IMR-90 (cell line): ENCODE measurements around the gene DSCAM. TPM values are rescaled to one million over a fixed set of nuclear protein-coding genes. Genes with fewer than 3 reads are reported as not detected.

Source experiments
- ATAC-seq: fragments of 200-7000 bp; cut with Tn5 transposase; 2 replicates; pipeline ENCODE4 v1.9.1; 2020; ENCODE audit warnings: low read depth, mild to moderate bottlenecking, moderate library complexity
- BruUV-seq: library from RNA; stranded (reverse); fragments of 400-500 nt; replicated peaks from 2 replicates; lab custom pipeline; 2021; lab: Mats Ljungman, UMichigan
- CTCF ChIA-PET: fragments of 300-600 bp; formaldehyde crosslinking; extraction: SDS; loops from one replicate; lab custom pipeline; 2021; ENCODE audit warnings: antibody characterized with exemption; lab: Yijun Ruan, JAX
- POLR2A ChIA-PET: fragments of 300-600 bp; sonication (Branson Sonifier 250); formaldehyde crosslinking; loops from one replicate; lab custom pipeline; 2022; ENCODE audit warnings: antibody characterized with exemption; ENCODE audit not compliant: unreplicated experiment; lab: Charles Lee
- DNase-seq: peaks from one replicate; pipeline ENCODE4 v3.0.0; 2013
- H2AFZ ChIP-seq: replicated peaks from 2 replicates; pipeline ENCODE3; 2013; ENCODE audit warnings: low read length, mild to moderate bottlenecking; ENCODE audit not compliant: poor library complexity
- H2AK5ac ChIP-seq: 2 replicates; pipeline ENCODE4 v1.6.1; 2013; ENCODE audit warnings: low read depth, low read length, inconsistent platforms
- H2AK9ac ChIP-seq: replicated peaks from 2 replicates; pipeline ENCODE3; 2013; ENCODE audit warnings: mild to moderate bottlenecking, low read depth, low read length, moderate library complexity; ENCODE audit not compliant: poor library complexity
- H2BK120ac ChIP-seq: 2 replicates; pipeline ENCODE4 v1.6.1; 2013; ENCODE audit warnings: low read depth, low read length, inconsistent platforms
- H2BK15ac ChIP-seq: 3 replicates; pipeline ENCODE4 v1.6.1; 2013; ENCODE audit warnings: low read depth, low read length, inconsistent platforms
- H2BK20ac ChIP-seq: 2 replicates; pipeline ENCODE4 v1.6.1; 2013; ENCODE audit warnings: low read depth, mild to moderate bottlenecking, inconsistent platforms, low read length, moderate library complexity
- H2BK5ac ChIP-seq: 2 replicates; pipeline ENCODE4 v1.6.1; 2013; ENCODE audit warnings: mild to moderate bottlenecking, low read depth, low read length, inconsistent platforms; ENCODE audit not compliant: poor library complexity, severe bottlenecking
- H3K14ac ChIP-seq: replicated peaks from 2 replicates; pipeline ENCODE4 v1.6.1; 2013; ENCODE audit warnings: low read depth, low read length, inconsistent platforms
- H3K18ac ChIP-seq: 2 replicates; pipeline ENCODE4 v1.6.1; 2013; ENCODE audit warnings: low read depth, low read length, control low read depth
- H3K23ac ChIP-seq: 2 replicates; pipeline ENCODE4 v1.6.1; 2013; ENCODE audit warnings: low read depth, low read length, inconsistent platforms
- H3K27ac ChIP-seq: 2 replicates; pipeline ENCODE4 v1.5.1; 2013; ENCODE audit warnings: mild to moderate bottlenecking, control low read depth, low read length; ENCODE audit not compliant: insufficient read depth
- H3K27me3 ChIP-seq: 2 replicates; pipeline ENCODE4 v1.6.1; 2013; ENCODE audit warnings: low read length; ENCODE audit not compliant: control insufficient read depth, insufficient read depth
- H3K36me3 ChIP-seq: 2 replicates; pipeline ENCODE4 v1.6.1; 2013; ENCODE audit warnings: low read length, mixed read lengths; ENCODE audit not compliant: control insufficient read depth, insufficient read depth
- H3K4ac ChIP-seq: 2 replicates; pipeline ENCODE4 v1.6.1; 2013; ENCODE audit warnings: low read depth, low read length, inconsistent platforms
- H3K4me1 ChIP-seq: 2 replicates; pipeline ENCODE4 v1.6.1; 2013; ENCODE audit warnings: low read length, mixed read lengths; ENCODE audit not compliant: control insufficient read depth, insufficient read depth
- H3K4me2 ChIP-seq: 2 replicates; pipeline ENCODE4 v1.6.1; 2013; ENCODE audit warnings: low read depth, mild to moderate bottlenecking, control low read depth, low read length, moderate library complexity
- H3K4me3 ChIP-seq: 2 replicates; pipeline ENCODE4 v1.5.1; 2013; ENCODE audit warnings: low read depth, mild to moderate bottlenecking, control low read depth, low read length, moderate library complexity; ENCODE audit not compliant: insufficient read depth
- H3K56ac ChIP-seq: 2 replicates; pipeline ENCODE4 v1.6.1; 2013; ENCODE audit warnings: low read length, inconsistent platforms; ENCODE audit not compliant: insufficient read depth; ENCODE audit errors: extremely low read depth
- H3K79me1 ChIP-seq, 2 experiments: 2 replicates each; pipeline ENCODE4 v1.6.1; 2013; ENCODE audit warnings: low read length in 2 of 2, inconsistent platforms in 1 of 2, low read depth in 1 of 2
- H3K9ac ChIP-seq: 2 replicates; pipeline ENCODE4 v1.6.1; 2013; ENCODE audit warnings: low read depth, low read length, control low read depth
- H3K9me1 ChIP-seq: 2 replicates; pipeline ENCODE4 v1.6.1; 2013; ENCODE audit warnings: low read length, inconsistent platforms; ENCODE audit not compliant: insufficient read depth
- H3K9me3 ChIP-seq: 2 replicates; pipeline ENCODE4 v1.6.1; 2013; ENCODE audit warnings: low read length; ENCODE audit not compliant: control insufficient read depth, insufficient read depth
- H4K20me1 ChIP-seq: 2 replicates; pipeline ENCODE4 v1.6.1; 2013; ENCODE audit warnings: low read length, inconsistent platforms; ENCODE audit not compliant: insufficient read depth
- H4K5ac ChIP-seq: 2 replicates; pipeline ENCODE4 v1.6.1; 2013; ENCODE audit warnings: mild to moderate bottlenecking, low read depth, low read length, control low read depth
- H4K8ac ChIP-seq, 2 experiments: 2 replicates each; pipeline ENCODE4 v1.6.1; 2013; ENCODE audit warnings: low read depth in 2 of 2, low read length in 2 of 2, control low read depth in 1 of 2, inconsistent platforms in 1 of 2
- H4K91ac ChIP-seq: 2 replicates; pipeline ENCODE4 v1.6.1; 2013; ENCODE audit warnings: low read depth, low read length, inconsistent platforms; ENCODE audit not compliant: insufficient read depth
- BHLHE40 ChIP-seq: fragments of 150-350 bp; IDR thresholded peaks from 2 replicates; pipeline ENCODE4 v1.6.1; 2016; ENCODE audit warnings: mild to moderate bottlenecking, low read depth, low read length
- CEBPB ChIP-seq: IDR thresholded peaks from 2 replicates; pipeline ENCODE4 v1.6.1; 2012; ENCODE audit warnings: low read depth, low read length, improper control_type of control experiment
- CHD1 ChIP-seq: IDR thresholded peaks from 2 replicates; pipeline ENCODE4 v1.6.1; 2012; ENCODE audit warnings: low read depth, low read length, improper control_type of control experiment
- CTCF ChIP-seq: conservative IDR thresholded peaks from 2 replicates; pipeline ENCODE4 v1.5.1; 2012; ENCODE audit warnings: mild to moderate bottlenecking, low read depth, low read length, improper control_type of control experiment
- ELK1 ChIP-seq: fragments of 150-350 bp; IDR thresholded peaks from 2 replicates; pipeline ENCODE4 v1.6.1; 2016; ENCODE audit warnings: low read depth, mild to moderate bottlenecking, low read length, moderate library complexity, borderline replicate concordance
- FOS ChIP-seq: fragments of 150-350 bp; IDR thresholded peaks from 2 replicates; pipeline ENCODE4 v1.6.1; 2016; ENCODE audit warnings: low read depth, low read length
- MAFK ChIP-seq: IDR thresholded peaks from 2 replicates; pipeline ENCODE4 v1.6.1; 2012; ENCODE audit warnings: low read depth, low read length, improper control_type of control experiment
- MAZ ChIP-seq: IDR thresholded peaks from 2 replicates; pipeline ENCODE4 v1.6.1; 2012; ENCODE audit warnings: low read depth, mild to moderate bottlenecking, low read length, improper control_type of control experiment, moderate library complexity, borderline replicate concordance
- MXI1 ChIP-seq: IDR thresholded peaks from 2 replicates; pipeline ENCODE4 v1.6.1; 2012; ENCODE audit warnings: low read depth, mild to moderate bottlenecking, low read length, moderate library complexity, borderline replicate concordance
- NFE2L2 ChIP-seq: fragments of 150-350 bp; IDR thresholded peaks from 2 replicates; pipeline ENCODE4 v1.6.1; 2016; ENCODE audit warnings: low read depth, mild to moderate bottlenecking, low read length
- POLR2A ChIP-seq: IDR thresholded peaks from 2 replicates; pipeline ENCODE4 v1.6.1; 2012; ENCODE audit warnings: mild to moderate bottlenecking, low read depth, low read length
- RAD21 ChIP-seq: IDR thresholded peaks from 2 replicates; pipeline ENCODE4 v1.6.1; 2012; ENCODE audit warnings: low read length, improper control_type of control experiment
- RCOR1 ChIP-seq: IDR thresholded peaks from 2 replicates; pipeline ENCODE4 v1.6.1; 2012; ENCODE audit warnings: mild to moderate bottlenecking, low read length, improper control_type of control experiment; ENCODE audit not compliant: insufficient replicate concordance
- RFX5 ChIP-seq: IDR thresholded peaks from 2 replicates; pipeline ENCODE4 v1.8.0; 2012; ENCODE audit warnings: low read depth, mild to moderate bottlenecking, low read length, moderate library complexity
- SMC3 ChIP-seq: fragments of 150-350 bp; IDR thresholded peaks from 2 replicates; pipeline ENCODE4 v1.6.1; 2016; ENCODE audit warnings: low read depth, mild to moderate bottlenecking, antibody characterized with exemption, low read length, moderate library complexity
- USF2 ChIP-seq: fragments of 150-350 bp; IDR thresholded peaks from 2 replicates; pipeline ENCODE4 v1.6.1; 2017; ENCODE audit warnings: mild to moderate bottlenecking, antibody characterized with exemption, low read length, low read depth
- WGBS, 2 experiments: methylation state at CpG; one replicate each; pipeline versions ENCODE4 v1.1.5 to v1.1.7; 2013; ENCODE audit warnings: missing lambda C conversion rate in 2 of 2; ENCODE audit not compliant: insufficient read length in 1 of 2; ENCODE audit errors: extremely low coverage in 2 of 2; 5-methylcytosine and 5-hydroxymethylcytosine counted together
- dilution Hi-C: fragments of 300-500 bp; cut with HindIII; formaldehyde crosslinking; loops from one replicate; pipeline ENCODE4 v1.14.3; 2018; ENCODE audit warnings: low sequenced_read_pairs; ENCODE audit not compliant: unreplicated experiment
- in situ Hi-C: fragments of 300-500 bp; cut with MboI; formaldehyde crosslinking; loops from 3 replicates; pipeline ENCODE4 v1.14.3; 2019; ENCODE audit warnings: low sequenced_read_pairs, inconsistent platforms, mixed read lengths
- intact Hi-C: fragments of 100-400 bp; cut with micrococcal nuclease; formaldehyde crosslinking; loops from 2 replicates; pipeline ENCODE4 v1.10.0; 2022
- polyA plus RNA-seq, 3 experiments: library from polyadenylated mRNA; depleted of rRNA; stranded (reverse); fragments of >200 nt; gene quantifications; 2 replicates each; pipeline ENCODE4 v1.2.3, GENCODE V29; 2012; ENCODE audit warnings: low replicate concordance in 1 of 3
- total RNA-seq: library from RNA; depleted of rRNA; stranded (reverse); fragments of >200 nt; gene quantifications from 2 replicates; pipeline ENCODE4 v1.2.3, GENCODE V29; 2012

The DSCAM gene
- total and polyA plus RNA-seq, 2 of the 4 experiments (the other 2 are of a cell fraction): under 0.01 to 0.02 TPM

- BruUV-seq: no TSS peak
- TF ChIP-seq BHLHE40 (no peak), RAD21 (no peak), CEBPB (no peak), MXI1 (no peak), CTCF (no peak), FOS (no peak), POLR2A (no peak), ELK1 (no peak), RFX5 (no peak), MAFK (no peak), MAZ (no peak), NFE2L2 (no peak), USF2 (no peak), SMC3 (no peak), RCOR1 (no peak), CHD1 (no peak)
- Histone ChIP-seq H2AK9ac (no peak overlapping the region), H2BK5ac (no peak overlapping the region), H2BK20ac (no peak overlapping the region), H2AK5ac (no peak overlapping the region), H3K27ac (no peak overlapping the region), H2BK120ac (no peak overlapping the region), H3K23ac (no peak overlapping the region), H3K36me3 (no peaks in the 10 kb centered on the region), H3K27me3 (no peaks in the 10 kb centered on the region), H4K8ac (no peak overlapping the region), H4K5ac (no peak overlapping the region), H3K9ac (no peak overlapping the region), H3K4ac (no peak overlapping the region), H4K91ac (no peak overlapping the region), H2BK15ac (no peak overlapping the region), H3K14ac (no peak overlapping the region), H4K20me1 (no peaks in the 10 kb centered on the region), H3K18ac (no peak overlapping the region), H3K4me2 (no peak overlapping the region), H3K9me1 (no peaks in the 10 kb centered on the region), H3K9me3 (peaks cover 10% of the 10 kb centered on the region; the same call in 1 of the 2 replicates), H2AFZ (no peak overlapping the region), H3K4me1 (no peaks in the 10 kb centered on the region), H3K79me1 (no peaks in the 10 kb centered on the region), H3K56ac (no peak overlapping the region), H3K4me3 (no peak overlapping the region)
- WGBS, 2 experiments: 0% methylated on average over 1 of the region's 10 CpGs; no CpG with 5 or more reads in 1 of the 2 experiments
- ChIA-PET CTCF (no interaction called here), POLR2A (no interaction called here)
- in situ Hi-C loops: no loop called here
- intact Hi-C loops: no loop called here
- no peak for DNase-seq
- ATAC-seq: no peak
- dilution Hi-C loops: no loop called here
These were observed 700.6 kb downstream of the DSCAM start for GRCh38 chr21:40146216-40146837.
